MM.1S (cell line): ENCODE data around the gene ILK.

Source experiments
- DNase-seq: peaks from one replicate; pipeline ENCODE4 v3.0.0-alpha.2; 2015
- H2AFZ ChIP-seq: fragments of 300-600 bp; sonication (generic); 2 replicates; pipeline ENCODE4 v1.6.0; 2016; ENCODE audit warnings: antibody characterized with exemption, low read length
- H3F3A ChIP-seq: fragments of 300-600 bp; sonication (generic); 2 replicates; pipeline ENCODE4 v1.6.1; 2016; ENCODE audit warnings: mild to moderate bottlenecking, antibody characterized with exemption, low read length, moderate library complexity, mixed read lengths; ENCODE audit not compliant: insufficient read depth
- H3K27ac ChIP-seq: fragments of 300-600 bp; sonication (generic); 2 replicates; pipeline ENCODE4 v1.5.1; 2016; ENCODE audit warnings: mild to moderate bottlenecking, low read length
- H3K27me3 ChIP-seq: fragments of 300-600 bp; sonication (generic); replicated peaks from 2 replicates; pipeline ENCODE4 v1.6.0; 2016; ENCODE audit warnings: low read length; ENCODE audit not compliant: insufficient read depth
- H3K36me3 ChIP-seq: fragments of 300-600 bp; sonication (generic); replicated peaks from 2 replicates; pipeline ENCODE4 v1.6.1; 2016; ENCODE audit warnings: mild to moderate bottlenecking, low read length, mixed read lengths; ENCODE audit not compliant: insufficient read depth
- H3K4me1 ChIP-seq: fragments of 300-600 bp; sonication (generic); 2 replicates; pipeline ENCODE4 v1.6.1; 2016; ENCODE audit warnings: low read length, mixed read lengths
- H3K4me2 ChIP-seq: fragments of 300-600 bp; sonication (generic); 2 replicates; pipeline ENCODE4 v1.6.0; 2016; ENCODE audit warnings: low read depth, low read length
- H3K4me3 ChIP-seq: fragments of 300-600 bp; sonication (generic); 2 replicates; pipeline ENCODE4 v1.5.1; 2016; ENCODE audit warnings: low read length, mixed read lengths
- H3K79me2 ChIP-seq: fragments of 300-600 bp; sonication (generic); 2 replicates; pipeline ENCODE4 v1.6.1; 2016; ENCODE audit warnings: mixed run types, low read length, mixed read lengths
- H3K9ac ChIP-seq: fragments of 300-600 bp; sonication (generic); 2 replicates; pipeline ENCODE4 v1.6.1; 2016; ENCODE audit warnings: low read length, mixed read lengths
- H3K9me2 ChIP-seq: fragments of 300-600 bp; sonication (generic); replicated peaks from 2 replicates; pipeline ENCODE4 v1.6.1; 2016; ENCODE audit warnings: mild to moderate bottlenecking, low read length, mixed read lengths; ENCODE audit not compliant: insufficient read depth
- H3K9me3 ChIP-seq: fragments of 300-600 bp; sonication (generic); replicated peaks from 2 replicates; pipeline ENCODE4 v1.6.1; 2016; ENCODE audit warnings: mild to moderate bottlenecking, low read length, mixed read lengths; ENCODE audit not compliant: insufficient read depth
- H4K20me1 ChIP-seq: fragments of 300-600 bp; sonication (generic); 2 replicates; pipeline ENCODE4 v1.6.1; 2016; ENCODE audit warnings: mild to moderate bottlenecking, low read length, moderate library complexity, mixed read lengths; ENCODE audit not compliant: insufficient read depth
- CTCF ChIP-seq: fragments of 300-600 bp; sonication (generic); IDR thresholded peaks from 2 replicates; pipeline ENCODE4 v1.5.1; 2016; ENCODE audit warnings: antibody characterized with exemption, low read length, mixed read lengths
- EZH2 ChIP-seq: fragments of 300-600 bp; sonication (generic); optimal IDR thresholded peaks from 2 replicates; pipeline ENCODE3; 2017; ENCODE audit warnings: low read depth, mild to moderate bottlenecking, antibody characterized with exemption, low read length, mixed read lengths
- EZH2phosphoT487 ChIP-seq: fragments of 300-600 bp; sonication (generic); IDR thresholded peaks from 2 replicates; pipeline ENCODE4 v1.6.1; 2018; ENCODE audit warnings: antibody characterized with exemption, low read length

The ILK gene

DNA sequence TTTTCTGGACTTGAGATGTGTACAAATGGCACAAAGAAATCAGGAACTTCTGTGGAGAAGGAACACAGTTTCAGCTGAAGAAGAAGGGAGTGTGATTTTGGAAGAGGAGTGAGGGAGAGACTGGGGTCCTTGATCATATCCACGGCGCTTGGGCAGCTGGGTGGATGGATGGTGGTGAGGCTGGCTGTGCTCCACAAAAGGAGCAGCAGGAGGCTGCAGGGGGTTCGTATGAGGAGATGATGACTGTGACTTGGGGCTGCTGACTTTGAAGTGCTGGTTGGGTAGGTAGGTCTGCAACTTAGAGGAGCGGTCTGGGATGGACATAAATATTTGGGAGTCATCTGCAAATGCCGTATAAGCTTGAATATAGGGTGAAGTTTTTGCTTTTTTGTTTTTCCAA is 53.4 kb downstream of the ILK start:
- no peak overlapping the region for H3K27ac ChIP-seq
- DNase-seq, result no peak
- TF ChIP-seq CTCF, result no peak
- TF ChIP-seq EZH2phosphoT487, result no peak
- no peak for TF ChIP-seq EZH2
- H3K9ac ChIP-seq, result no peak overlapping the region
- H3K9me3 ChIP-seq, result no peaks in the 10 kb centered on the region
- no peaks in the 10 kb centered on the region for H3K79me2 ChIP-seq
- H3K4me3 ChIP-seq, result no peak overlapping the region
- H3K36me3 ChIP-seq, result no peaks in the 10 kb centered on the region
- no peaks in the 10 kb centered on the region for H3F3A ChIP-seq
- H3K4me2 ChIP-seq, result no peak overlapping the region
- no peaks in the 10 kb centered on the region for H3K4me1 ChIP-seq
- H2AFZ ChIP-seq, result no peak overlapping the region
- no peaks in the 10 kb centered on the region for H3K9me2 ChIP-seq
- H3K27me3 ChIP-seq, result peaks cover 53% of the 10 kb centered on the region
- no peaks in the 10 kb centered on the region for H4K20me1 ChIP-seq

- DNase-seq, result no peak
- no peak overlapping the region for H3K4me2 ChIP-seq
- no peaks in the 10 kb centered on the region for H3K4me1 ChIP-seq
- no peaks in the 10 kb centered on the region for H3F3A ChIP-seq
- peaks cover 53% of the 10 kb centered on the region for H3K27me3 ChIP-seq
- no peak overlapping the region for H3K27ac ChIP-seq
- H3K9ac ChIP-seq, result no peak overlapping the region
- H3K79me2 ChIP-seq, result no peaks in the 10 kb centered on the region
- H3K9me3 ChIP-seq, result no peaks in the 10 kb centered on the region
- H3K4me3 ChIP-seq, result no peak overlapping the region
- H4K20me1 ChIP-seq, result no peaks in the 10 kb centered on the region
- TF ChIP-seq EZH2 (no peak), EZH2phosphoT487 (no peak), CTCF (no peak)
- no peaks in the 10 kb centered on the region for H3K9me2 ChIP-seq
- no peaks in the 10 kb centered on the region for H3K36me3 ChIP-seq
- H2AFZ ChIP-seq, result no peak overlapping the region
These were observed 53.8 kb downstream of the ILK start for GRCh38 chr11:6657346-6657745.

GRCh38 chr11:6658647-6659046 is 55.1 kb downstream of the ILK start:
- H3K27me3 ChIP-seq, result peaks cover 45% of the 10 kb centered on the region
- H3K27ac ChIP-seq, result no peak overlapping the region
- TF ChIP-seq EZH2phosphoT487, result no peak
- TF ChIP-seq CTCF, result no peak
- TF ChIP-seq EZH2, result no peak

More at GRCh38 chr11:6658647-6659046, 55.1 kb downstream of the ILK start:
- H3K79me2 ChIP-seq, result no peaks in the 10 kb centered on the region
- H4K20me1 ChIP-seq, result no peaks in the 10 kb centered on the region
- no peaks in the 10 kb centered on the region for H3K9me3 ChIP-seq
- H3K36me3 ChIP-seq, result no peaks in the 10 kb centered on the region
- H3F3A ChIP-seq, result no peaks in the 10 kb centered on the region
- H2AFZ ChIP-seq, result no peak overlapping the region
- no peaks in the 10 kb centered on the region for H3K9me2 ChIP-seq
- no peak overlapping the region for H3K4me3 ChIP-seq
- H3K9ac ChIP-seq, result no peak overlapping the region
- no peak overlapping the region for H3K4me2 ChIP-seq
- no peaks in the 10 kb centered on the region for H3K4me1 ChIP-seq
- no peak for DNase-seq
